Measurements from ENCODE around the gene NDC1. TPM values are rescaled to one million over a fixed set of nuclear protein-coding genes. Genes with fewer than 3 reads are reported as not detected.

The NDC1 gene
- 20.7 to 25.7 TPM (median 22.8 TPM) in 5 replicates for total RNA-seq (2022; extraction: Qiagen RNA extraction)

GRCh38 chr1:53837924-53838653, at the start of gene NDC1:
TSS of gene NDC1 (minus strand) at chr1:53838296. CDS start at chr1:53838261, 35 bp downstream.

GRCh38 chr1:53739109-53739681, 98.9 kb downstream of the NDC1 start, which contains the start of gene GLIS1:
TSS of gene GLIS1 (minus strand) at chr1:53739164. CDS start at chr1:53738064, 1,100 bp downstream.

Other genes starting within 250 kb of the NDC1 start
- 0.05 to 0.11 TPM (median 0.06 TPM) in 5 replicates for gene GLIS1, start 99.1 kb downstream of the NDC1 start, total RNA-seq (2022; extraction: Qiagen RNA extraction)
- gene YIPF1, start 51.5 kb upstream of the NDC1 start, total RNA-seq (2022; extraction: Qiagen RNA extraction) = 12.9 to 14.0 TPM (median 13.3 TPM) in 5 replicates
- 0.06 TPM in 1 of 5 replicates, not detected in the others for gene DIO1, start 55.9 kb upstream of the NDC1 start, total RNA-seq (2022; extraction: Qiagen RNA extraction)
- 29.0 to 42.6 TPM (median 31.2 TPM) in 5 replicates for gene IFT25, start 107.4 kb upstream of the NDC1 start, total RNA-seq (2022; extraction: Qiagen RNA extraction)
- 27.4 to 29.8 TPM (median 28.2 TPM) in 5 replicates for gene LRRC42, start 108.1 kb upstream of the NDC1 start, total RNA-seq (2022; extraction: Qiagen RNA extraction)
- gene LDLRAD1, start 179.9 kb upstream of the NDC1 start, total RNA-seq (2022; extraction: Qiagen RNA extraction) = not detected in 5 replicates
- 104 to 119 TPM (median 111 TPM) in 5 replicates for gene TMEM59, start 214.9 kb upstream of the NDC1 start, total RNA-seq (2022; extraction: Qiagen RNA extraction)
- gene TCEANC2, start 215.3 kb upstream of the NDC1 start, total RNA-seq (2022; extraction: Qiagen RNA extraction) = 1.7 to 2.7 TPM (median 2.4 TPM) in 5 replicates

Measured in A549 treated with dexamethasone at 1 μM for 4 hours (cell line).